NB4 (cell line): ENCODE measurements around the gene TSSK6.

Source experiments
- DNase-seq: peaks from one replicate; pipeline ENCODE4 v3.0.0; 2010; ENCODE audit warnings: low read depth
- H3K4me3 ChIP-seq: one replicate; pipeline ENCODE4 v1.5.1; 2011; ENCODE audit warnings: mild to moderate bottlenecking, low read depth, low read length, moderate library complexity
- MYC ChIP-seq: IDR thresholded peaks from 2 replicates; pipeline ENCODE4 v1.6.1; 2011; ENCODE audit warnings: low read depth, low read length
- POLR2A ChIP-seq: IDR thresholded peaks from 2 replicates; pipeline ENCODE4 v1.6.1; 2011; ENCODE audit warnings: mild to moderate bottlenecking; ENCODE audit not compliant: insufficient read length; ENCODE audit errors: extremely low read depth
- TF ChIP-seq, protein P1 (sequence below): IDR thresholded peaks from one replicate; pipeline ENCODE4 v1.5.1; 2012; ENCODE audit warnings: low read depth, low read length
- TF ChIP-seq, protein P2 (sequence below): IDR thresholded peaks from 2 replicates; pipeline ENCODE4 v1.6.1; 2011; ENCODE audit warnings: low read depth, low read length

TSSK6 gene

DNA sequence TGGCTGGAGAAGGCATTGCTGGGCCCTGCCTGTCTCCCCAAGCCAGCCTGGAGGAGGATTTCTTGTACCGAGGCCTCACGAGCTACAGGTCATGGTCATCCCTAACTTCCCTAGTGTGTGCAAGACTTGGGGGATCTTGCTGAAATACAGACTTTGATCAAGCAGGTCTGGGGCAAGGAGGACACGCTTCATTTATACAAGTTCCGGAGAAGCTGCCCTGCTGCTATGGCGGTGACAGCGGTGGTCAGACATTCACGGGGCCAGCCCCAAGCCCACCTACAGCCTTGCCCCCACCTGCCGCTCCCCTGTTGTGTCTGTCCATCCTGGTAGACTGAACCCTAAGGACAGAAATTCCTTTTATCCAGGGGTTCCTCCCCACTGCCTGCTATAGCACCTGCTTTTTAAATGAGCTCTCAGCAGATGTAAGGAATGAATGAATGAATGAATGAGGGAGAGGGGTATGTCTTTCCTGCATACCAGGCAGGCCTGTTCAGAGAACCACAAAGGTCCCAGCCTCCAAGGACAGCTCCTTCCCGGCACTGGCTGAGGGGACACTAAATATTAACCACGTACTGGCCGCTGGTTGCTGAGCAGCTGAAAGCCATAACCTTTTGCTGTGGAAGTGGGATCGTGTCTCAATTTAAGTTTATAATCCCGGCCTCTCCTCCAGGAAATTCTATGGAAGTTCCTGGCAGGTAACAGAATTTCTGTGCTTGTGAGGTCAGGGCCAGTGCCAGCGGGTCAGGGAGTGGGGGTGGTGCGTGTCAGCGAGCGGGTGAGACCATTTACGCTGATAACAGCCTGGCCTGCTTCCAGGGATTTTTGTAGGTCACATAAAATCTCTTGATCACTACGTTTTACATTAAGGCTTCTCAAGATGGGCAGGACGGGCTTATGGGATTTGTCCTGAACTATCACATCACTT is 27.1 kb downstream of the TSSK6 start:
- TF ChIP-seq, protein P1, sequence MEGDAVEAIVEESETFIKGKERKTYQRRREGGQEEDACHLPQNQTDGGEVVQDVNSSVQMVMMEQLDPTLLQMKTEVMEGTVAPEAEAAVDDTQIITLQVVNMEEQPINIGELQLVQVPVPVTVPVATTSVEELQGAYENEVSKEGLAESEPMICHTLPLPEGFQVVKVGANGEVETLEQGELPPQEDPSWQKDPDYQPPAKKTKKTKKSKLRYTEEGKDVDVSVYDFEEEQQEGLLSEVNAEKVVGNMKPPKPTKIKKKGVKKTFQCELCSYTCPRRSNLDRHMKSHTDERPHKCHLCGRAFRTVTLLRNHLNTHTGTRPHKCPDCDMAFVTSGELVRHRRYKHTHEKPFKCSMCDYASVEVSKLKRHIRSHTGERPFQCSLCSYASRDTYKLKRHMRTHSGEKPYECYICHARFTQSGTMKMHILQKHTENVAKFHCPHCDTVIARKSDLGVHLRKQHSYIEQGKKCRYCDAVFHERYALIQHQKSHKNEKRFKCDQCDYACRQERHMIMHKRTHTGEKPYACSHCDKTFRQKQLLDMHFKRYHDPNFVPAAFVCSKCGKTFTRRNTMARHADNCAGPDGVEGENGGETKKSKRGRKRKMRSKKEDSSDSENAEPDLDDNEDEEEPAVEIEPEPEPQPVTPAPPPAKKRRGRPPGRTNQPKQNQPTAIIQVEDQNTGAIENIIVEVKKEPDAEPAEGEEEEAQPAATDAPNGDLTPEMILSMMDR, result no peak
- TF ChIP-seq POLR2A (no peak), MYC (no peak)
- TF ChIP-seq, protein P2, sequence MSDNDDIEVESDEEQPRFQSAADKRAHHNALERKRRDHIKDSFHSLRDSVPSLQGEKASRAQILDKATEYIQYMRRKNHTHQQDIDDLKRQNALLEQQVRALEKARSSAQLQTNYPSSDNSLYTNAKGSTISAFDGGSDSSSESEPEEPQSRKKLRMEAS, result no peak
- DNase-seq, result peak; percentile 29
- H3K4me3 ChIP-seq, result no peak overlapping the region

DNA sequence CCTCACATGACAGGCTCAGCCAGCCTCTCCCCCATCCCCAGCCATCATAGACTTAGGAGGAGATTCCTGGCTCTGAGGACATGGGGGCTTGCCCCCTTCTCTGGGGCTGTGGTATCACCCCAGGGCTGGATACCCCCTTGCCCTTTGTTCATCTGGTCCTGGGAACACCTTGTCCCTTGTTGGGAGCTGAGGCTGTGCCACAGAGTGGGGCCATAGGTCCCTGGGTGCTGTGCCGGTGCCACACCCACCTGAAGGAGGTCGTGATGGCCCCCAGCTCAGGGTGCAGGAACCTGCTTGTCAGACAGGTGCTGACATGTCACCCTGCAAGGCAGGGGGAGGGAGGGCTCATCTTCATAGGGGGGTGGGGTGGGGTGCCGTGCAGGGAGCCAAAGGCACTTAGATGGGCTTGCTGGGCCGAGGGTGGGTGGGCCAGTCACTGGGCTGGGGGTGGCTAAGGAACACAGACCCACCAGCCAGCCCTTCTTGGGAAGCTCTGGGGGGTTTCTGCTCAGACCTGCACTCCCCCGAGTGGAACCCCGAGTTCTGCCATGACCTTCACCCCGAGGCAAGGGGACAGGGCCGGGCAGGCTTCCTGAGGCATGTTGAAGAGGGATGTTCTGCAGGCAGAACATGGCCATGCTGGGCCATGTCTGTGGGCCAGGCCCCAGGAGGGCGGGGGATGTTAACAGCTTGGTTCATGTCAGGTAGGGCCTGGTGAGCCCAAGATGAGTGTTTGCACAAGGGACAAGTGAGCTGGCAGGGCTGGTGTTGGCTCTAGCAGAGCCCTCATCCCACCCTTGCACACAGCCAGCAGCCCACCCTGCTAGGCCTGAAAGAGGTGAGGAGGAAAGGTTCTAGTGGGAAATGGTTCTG is 28.0 kb downstream of the TSSK6 start:
- no peak overlapping the region for H3K4me3 ChIP-seq
- TF ChIP-seq, protein P1, result no peak
- TF ChIP-seq MYC (no peak), POLR2A (no peak)
- TF ChIP-seq, protein P2, result no peak
- DNase-seq, result no peak

DNA sequence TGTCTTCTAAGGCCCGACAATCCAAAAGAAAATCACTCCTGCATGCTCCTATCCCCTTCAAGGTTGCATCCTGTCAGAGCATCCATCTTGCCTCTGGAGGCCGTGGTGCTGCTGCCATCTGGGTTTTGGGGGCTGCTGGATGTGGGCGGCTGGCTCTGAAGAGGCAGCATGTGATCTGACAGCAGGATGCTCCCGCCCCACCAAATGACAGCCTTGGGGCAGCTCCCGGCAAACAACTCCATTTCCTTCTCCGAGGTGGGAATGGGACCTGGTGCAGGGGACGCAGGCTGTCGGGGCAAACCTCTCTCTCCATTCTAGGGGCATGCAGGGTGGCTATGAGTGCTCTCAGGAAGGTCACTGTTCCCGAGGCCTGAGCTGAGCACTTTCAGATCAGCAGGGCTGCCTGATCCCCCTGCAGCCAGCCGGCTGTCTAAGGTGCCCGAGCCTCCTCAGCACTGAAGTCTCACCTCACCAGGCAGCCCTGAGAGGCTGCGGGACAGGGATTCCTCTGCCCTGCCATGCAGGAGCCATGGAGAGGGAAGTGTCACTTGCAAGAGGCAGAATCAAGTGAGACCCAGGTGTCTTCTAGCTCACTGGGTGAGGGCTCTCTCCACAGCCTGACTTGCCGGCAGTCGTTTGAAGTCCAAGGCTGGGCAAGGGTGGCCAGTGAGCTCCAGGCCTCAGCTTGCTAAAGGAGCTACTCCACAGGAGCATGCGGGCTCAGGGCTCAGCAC is 28.8 kb downstream of the TSSK6 start:
- H3K4me3 ChIP-seq, result no peak overlapping the region
- TF ChIP-seq, protein P1, result no peak
- TF ChIP-seq POLR2A, result no peak
- DNase-seq, result no peak

DNA sequence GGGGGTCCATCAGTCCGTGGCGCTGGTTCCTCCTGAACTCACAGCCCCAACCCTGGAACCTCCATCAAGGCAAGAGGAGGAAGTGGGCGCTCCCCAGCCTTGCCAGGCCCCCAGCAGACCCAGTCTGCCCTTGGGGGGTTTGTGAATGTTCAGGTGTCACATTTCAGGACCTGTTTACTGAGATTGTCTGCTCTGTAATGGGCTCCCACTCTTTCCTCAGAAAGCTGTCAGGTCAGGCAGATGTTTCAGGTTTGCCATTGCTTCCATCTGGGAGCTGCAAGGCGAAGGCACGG is 29.4 kb downstream of the TSSK6 start:
- TF ChIP-seq, protein P2, result no peak
- no peak for DNase-seq
- no peak overlapping the region for H3K4me3 ChIP-seq

DNA sequence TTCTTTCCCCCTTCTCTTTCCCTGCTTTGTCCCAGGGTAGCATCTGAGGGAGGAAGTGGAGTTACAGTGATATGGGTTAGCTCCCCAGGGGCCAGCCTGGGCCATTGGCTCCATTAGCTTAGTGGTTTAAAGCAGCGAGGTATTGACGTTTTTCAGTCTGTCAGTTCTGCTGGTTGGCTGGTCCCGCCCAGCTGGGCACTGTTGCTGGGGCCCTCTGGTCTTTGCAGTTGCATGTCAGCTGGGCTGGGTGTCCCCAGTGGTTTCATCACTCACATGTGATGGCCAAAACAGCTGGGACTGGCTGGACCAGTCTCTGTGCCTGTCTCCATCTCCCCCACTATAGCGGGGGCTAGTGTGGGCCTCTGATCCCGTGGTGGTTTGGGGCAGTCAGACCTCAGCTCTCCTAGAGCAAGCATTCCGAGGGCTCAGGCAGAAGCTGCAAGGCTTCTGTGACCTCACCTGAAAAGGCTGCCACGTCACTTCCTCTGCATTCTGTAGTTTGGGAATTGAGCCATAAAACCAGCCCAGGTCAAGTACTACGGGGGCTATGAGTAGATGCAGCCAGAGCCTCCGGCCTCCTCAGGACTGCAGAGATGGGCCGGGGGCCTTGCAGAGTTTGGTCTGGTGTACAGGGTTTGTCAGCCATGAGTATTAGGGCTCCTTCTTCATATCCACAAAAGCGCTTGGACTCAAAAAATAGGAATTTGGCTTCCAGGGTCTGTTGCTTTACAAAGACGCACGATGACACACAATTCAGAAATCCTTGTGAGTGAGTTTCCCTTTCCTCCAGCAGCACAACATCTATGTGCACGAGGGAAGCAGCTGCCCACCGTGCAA is 30.0 kb downstream of the TSSK6 start:
- H3K4me3 ChIP-seq, result no peak overlapping the region
- peak; percentile 58 for DNase-seq
- TF ChIP-seq MYC, result no peak
- TF ChIP-seq, protein P1, result no peak
- TF ChIP-seq POLR2A, result no peak
- TF ChIP-seq, protein P2, result no peak
